IPS-15b (cell line): Measurements from ENCODE around the gene GCN1.
A peak's percentile ranks its signal among the peaks of the same experiment; 100 is the strongest.

Experiments used
- H3K27me3 ChIP-seq: one replicate; pipeline ENCODE4 v1.6.1; 2013; ENCODE audit warnings: low read length; ENCODE audit not compliant: control insufficient read depth, insufficient read depth
- H3K36me3 ChIP-seq: one replicate; pipeline ENCODE4 v1.6.1; 2013; ENCODE audit warnings: low read length; ENCODE audit not compliant: control insufficient read depth, insufficient read depth
- H3K4me1 ChIP-seq: one replicate; pipeline ENCODE4 v1.6.1; 2013; ENCODE audit warnings: mild to moderate bottlenecking, low read length; ENCODE audit not compliant: control insufficient read depth, insufficient read depth
- H3K4me3 ChIP-seq: one replicate; pipeline ENCODE4 v1.5.1; 2013; ENCODE audit warnings: low read depth, low read length
- H3K9ac ChIP-seq: one replicate; pipeline ENCODE4 v1.6.1; 2013; ENCODE audit warnings: low read depth, mild to moderate bottlenecking, low read length
- H3K9me3 ChIP-seq: one replicate; pipeline ENCODE4 v1.6.1; 2013; ENCODE audit warnings: mild to moderate bottlenecking, low read length; ENCODE audit not compliant: control insufficient read depth, insufficient read depth

GCN1 gene

DNA sequence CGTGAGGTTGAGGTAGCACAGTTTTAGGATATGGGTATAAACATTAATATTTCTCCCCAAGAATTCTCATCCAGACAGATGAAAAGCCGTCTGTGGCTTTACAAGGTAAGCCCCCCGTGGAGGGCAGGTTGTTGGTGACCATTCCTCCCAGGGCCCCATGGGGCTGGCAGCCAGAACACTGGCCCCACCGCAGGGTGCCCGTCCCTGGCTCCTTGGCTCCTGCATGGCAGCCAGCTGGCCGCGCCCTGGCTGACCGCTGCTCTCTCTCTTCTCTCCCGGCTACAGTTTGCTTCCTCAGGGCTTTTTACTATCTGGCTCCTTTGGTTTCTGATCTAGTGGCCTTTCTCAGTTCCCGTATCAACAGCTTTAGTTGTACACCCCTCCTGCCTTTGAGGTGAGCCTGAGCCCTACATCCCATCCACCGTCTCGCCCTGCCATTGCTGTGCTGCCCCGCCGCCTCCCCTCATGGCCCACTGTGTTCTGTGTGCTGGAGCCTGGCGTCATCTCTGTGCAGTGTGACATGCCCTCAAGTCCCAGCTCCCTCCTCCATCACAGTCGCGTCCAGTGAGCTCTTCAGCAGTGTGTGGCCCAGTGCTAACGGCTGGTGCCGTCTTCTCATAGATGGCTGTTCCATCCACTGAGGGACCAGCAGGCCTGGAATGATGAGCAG lies 103.8 kb downstream of the GCN1 start:
- H3K4me3 ChIP-seq, result no peak overlapping the region
- H3K27me3 ChIP-seq, result no peaks in the 10 kb centered on the region
- H3K36me3 ChIP-seq, result peaks cover 3% of the 10 kb centered on the region
- no peak overlapping the region for H3K9ac ChIP-seq
- H3K4me1 ChIP-seq, result peaks cover 12% of the 10 kb centered on the region
- H3K9me3 ChIP-seq, result no peaks in the 10 kb centered on the region

DNA sequence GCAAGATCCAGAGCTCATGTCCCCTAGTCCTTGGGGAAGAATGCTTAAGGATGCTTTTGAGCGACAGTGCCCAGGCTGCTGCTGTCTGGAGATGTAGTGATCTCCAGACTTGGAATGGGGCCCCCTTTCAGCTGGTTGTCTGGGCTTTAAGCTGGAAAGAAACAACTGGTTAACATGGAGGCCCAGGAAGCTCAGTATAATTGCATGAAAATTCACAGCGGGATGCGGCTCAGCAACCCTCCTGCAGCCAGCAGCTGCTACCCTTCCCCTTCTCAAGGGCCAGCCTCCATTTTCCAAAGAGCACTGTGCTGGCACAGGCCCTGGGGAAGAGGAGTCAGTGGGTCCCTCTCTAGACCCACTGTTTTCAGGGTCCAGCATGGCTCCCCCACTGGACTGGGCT lies 104.3 kb downstream of the GCN1 start:
- Histone ChIP-seq H3K36me3 (peaks cover 3% of the 10 kb centered on the region), H3K9me3 (no peaks in the 10 kb centered on the region), H3K9ac (no peak overlapping the region), H3K4me3 (no peak overlapping the region), H3K27me3 (no peaks in the 10 kb centered on the region), H3K4me1 (peaks cover 12% of the 10 kb centered on the region)

GRCh38 chr12:120089796-120090195 lies 104.7 kb downstream of the GCN1 start:
- H3K9me3 ChIP-seq, result no peaks in the 10 kb centered on the region

DNA sequence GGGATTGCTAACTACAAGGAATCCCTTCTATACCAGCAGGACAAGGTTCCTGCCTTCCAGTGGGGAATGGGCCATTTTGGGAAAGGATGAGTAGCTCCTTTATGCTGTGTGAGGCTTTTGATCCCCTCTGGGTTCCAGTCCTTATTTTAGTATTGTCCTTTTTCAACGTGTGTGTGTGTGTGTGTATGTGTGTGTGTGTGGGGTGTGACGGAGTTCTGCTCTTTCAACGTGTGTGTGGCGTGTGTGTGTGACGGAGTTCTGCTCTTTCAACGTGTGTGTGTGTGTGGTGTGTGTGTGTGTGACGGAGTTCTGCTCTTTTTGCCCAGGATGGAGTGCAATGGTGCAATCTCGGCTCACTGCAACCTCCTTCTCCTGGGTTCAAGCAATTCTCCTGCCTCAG lies 105.4 kb downstream of the GCN1 start:
- no peak overlapping the region for H3K9ac ChIP-seq
- peaks cover 3% of the 10 kb centered on the region for H3K36me3 ChIP-seq
- H3K4me1 ChIP-seq, result peaks cover 9% of the 10 kb centered on the region
- no peak overlapping the region for H3K4me3 ChIP-seq
- H3K27me3 ChIP-seq, result no peaks in the 10 kb centered on the region
- no peaks in the 10 kb centered on the region for H3K9me3 ChIP-seq

More at GRCh38 chr12:120089796-120090195, 104.7 kb downstream of the GCN1 start:
- H3K9ac ChIP-seq, result no peak overlapping the region
- no peak overlapping the region for H3K4me3 ChIP-seq
- H3K4me1 ChIP-seq, result peaks cover 12% of the 10 kb centered on the region
- no peaks in the 10 kb centered on the region for H3K27me3 ChIP-seq
- H3K36me3 ChIP-seq, result peaks cover 3% of the 10 kb centered on the region

GRCh38 chr12:120086801-120087621 lies 107.5 kb downstream of the GCN1 start:
- Histone ChIP-seq H3K36me3 (no peaks in the 10 kb centered on the region), H3K9ac (peak overlapping the region; percentile 76), H3K4me1 (peaks cover 9% of the 10 kb centered on the region), H3K4me3 (peak overlapping the region; percentile 58), H3K27me3 (no peaks in the 10 kb centered on the region), H3K9me3 (no peaks in the 10 kb centered on the region)

GRCh38 chr12:120085920-120086645 lies 108.4 kb downstream of the GCN1 start:
- Histone ChIP-seq H3K4me1 (peaks cover 9% of the 10 kb centered on the region), H3K9me3 (no peaks in the 10 kb centered on the region), H3K36me3 (no peaks in the 10 kb centered on the region), H3K4me3 (no peak overlapping the region), H3K27me3 (no peaks in the 10 kb centered on the region), H3K9ac (no peak overlapping the region)

- no peaks in the 10 kb centered on the region for H3K27me3 ChIP-seq
- no peaks in the 10 kb centered on the region for H3K36me3 ChIP-seq
- peaks cover 9% of the 10 kb centered on the region for H3K4me1 ChIP-seq
- no peaks in the 10 kb centered on the region for H3K9me3 ChIP-seq
- H3K4me3 ChIP-seq, result no peak overlapping the region
- H3K9ac ChIP-seq, result no peak overlapping the region
These were observed 112.9 kb downstream of the GCN1 start for GRCh38 chr12:120081641-120082040.

GRCh38 chr12:120079411-120080400 lies 114.8 kb downstream of the GCN1 start:
- H3K9me3 ChIP-seq, result no peaks in the 10 kb centered on the region
- no peak overlapping the region for H3K4me3 ChIP-seq
- peaks cover 4% of the 10 kb centered on the region for H3K4me1 ChIP-seq
- H3K9ac ChIP-seq, result no peak overlapping the region
- H3K36me3 ChIP-seq, result no peaks in the 10 kb centered on the region
- no peaks in the 10 kb centered on the region for H3K27me3 ChIP-seq

DNA sequence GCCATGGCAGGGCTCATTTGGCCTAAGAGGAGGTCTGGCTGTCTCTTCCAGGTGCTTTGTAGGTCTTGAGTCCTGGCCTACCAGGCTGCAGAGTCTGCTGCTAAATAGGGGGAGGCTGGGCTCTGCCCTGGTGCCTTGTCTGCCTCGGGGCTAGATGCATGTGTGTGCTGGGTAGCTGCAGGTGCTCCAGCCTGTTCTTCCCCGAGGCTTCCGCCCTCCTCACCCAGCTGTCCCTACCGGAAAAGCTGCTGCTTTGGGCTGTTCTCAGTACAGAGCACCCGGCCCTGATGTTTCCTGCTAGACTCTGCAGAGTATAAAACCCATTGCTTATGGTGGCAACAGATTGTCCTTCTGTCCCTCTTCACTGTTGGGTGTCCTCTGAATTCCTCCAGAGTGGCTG lies 115.6 kb downstream of the GCN1 start:
- Histone ChIP-seq H3K9ac (no peak overlapping the region), H3K4me1 (peaks cover 4% of the 10 kb centered on the region), H3K36me3 (no peaks in the 10 kb centered on the region), H3K4me3 (no peak overlapping the region), H3K9me3 (no peaks in the 10 kb centered on the region), H3K27me3 (no peaks in the 10 kb centered on the region)

DNA sequence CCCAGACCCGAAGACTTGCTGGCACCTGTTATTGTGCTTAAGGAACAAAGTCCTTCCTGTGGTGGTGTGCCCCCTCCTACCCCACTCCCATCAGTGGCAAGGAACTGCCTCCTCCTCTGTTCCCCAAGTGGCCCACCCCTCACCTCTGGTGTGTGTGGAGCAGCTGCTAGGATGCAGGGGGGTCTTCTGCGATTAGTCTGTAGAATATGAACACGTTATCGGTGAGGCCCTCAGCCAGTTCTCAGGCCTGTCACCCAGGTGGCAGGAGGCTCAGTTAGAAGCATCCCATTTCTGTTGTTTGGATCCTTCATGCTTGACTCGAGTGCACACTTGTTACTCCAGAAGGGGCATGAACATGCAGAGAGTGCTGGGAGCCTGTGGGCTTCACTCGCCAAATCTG lies 117.3 kb downstream of the GCN1 start:
- H3K27me3 ChIP-seq, result no peaks in the 10 kb centered on the region
- H3K4me3 ChIP-seq, result no peak overlapping the region
- no peaks in the 10 kb centered on the region for H3K9me3 ChIP-seq
- peaks cover 4% of the 10 kb centered on the region for H3K4me1 ChIP-seq
- no peak overlapping the region for H3K9ac ChIP-seq
- no peaks in the 10 kb centered on the region for H3K36me3 ChIP-seq
